BE2C (cell line): Measurements from ENCODE around the gene ARHGAP24.
"Not testable (repeated sequence)": the region's sequence is repeated elsewhere in the genome, so short reads cannot be mapped to it uniquely, and the experiment has no call there.

Experiments
- DNase-seq: peaks from one replicate; pipeline ENCODE4 v3.0.0-alpha.2; 2020
- H3K27me3 ChIP-seq: fragments of 250-450 bp; sonication (Bioruptor Pico); 2 replicates; pipeline ENCODE4 v1.5.1; 2020; ENCODE audit warnings: mild to moderate bottlenecking
- H3K36me3 ChIP-seq: fragments of 250-450 bp; sonication (Bioruptor Pico); 2 replicates; pipeline ENCODE4 v1.5.1; 2020; ENCODE audit warnings: mild to moderate bottlenecking
- H3K4me1 ChIP-seq: fragments of 250-450 bp; sonication (Bioruptor Pico); 2 replicates; pipeline ENCODE4 v1.5.1; 2020
- H3K4me3 ChIP-seq: 2 replicates; pipeline ENCODE4 v1.5.1; 2011; ENCODE audit warnings: low read depth, low read length
- H3K9me3 ChIP-seq: fragments of 250-450 bp; sonication (Bioruptor Pico); 2 replicates; pipeline ENCODE4 v1.5.1; 2020
- TF ChIP-seq, protein P1 (sequence below): IDR thresholded peaks from 2 replicates; pipeline ENCODE4 v1.5.1; 2012; ENCODE audit warnings: mild to moderate bottlenecking, low read depth, low read length

The ARHGAP24 gene

DNA sequence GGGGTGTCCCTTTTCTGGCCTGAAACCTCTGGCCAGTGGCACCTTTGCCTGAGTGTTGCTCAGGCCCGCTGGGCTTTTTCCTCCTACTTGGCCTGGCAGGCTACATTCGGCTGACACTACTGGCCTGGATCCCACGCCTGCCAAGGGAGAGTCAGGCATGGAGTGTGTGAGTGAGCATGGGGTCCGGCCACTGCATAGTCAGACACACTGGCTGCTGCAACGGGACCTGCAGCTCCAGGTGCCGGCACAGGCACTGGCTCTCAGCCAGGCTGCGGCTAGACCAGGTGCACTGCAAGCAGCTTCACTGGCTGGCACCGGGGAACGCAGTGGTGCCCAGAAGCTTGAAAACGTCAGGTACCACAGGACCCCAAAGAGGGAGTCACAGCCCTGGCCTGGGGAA lies 434.9 kb downstream of the ARHGAP24 start:
- TF ChIP-seq, protein P1, sequence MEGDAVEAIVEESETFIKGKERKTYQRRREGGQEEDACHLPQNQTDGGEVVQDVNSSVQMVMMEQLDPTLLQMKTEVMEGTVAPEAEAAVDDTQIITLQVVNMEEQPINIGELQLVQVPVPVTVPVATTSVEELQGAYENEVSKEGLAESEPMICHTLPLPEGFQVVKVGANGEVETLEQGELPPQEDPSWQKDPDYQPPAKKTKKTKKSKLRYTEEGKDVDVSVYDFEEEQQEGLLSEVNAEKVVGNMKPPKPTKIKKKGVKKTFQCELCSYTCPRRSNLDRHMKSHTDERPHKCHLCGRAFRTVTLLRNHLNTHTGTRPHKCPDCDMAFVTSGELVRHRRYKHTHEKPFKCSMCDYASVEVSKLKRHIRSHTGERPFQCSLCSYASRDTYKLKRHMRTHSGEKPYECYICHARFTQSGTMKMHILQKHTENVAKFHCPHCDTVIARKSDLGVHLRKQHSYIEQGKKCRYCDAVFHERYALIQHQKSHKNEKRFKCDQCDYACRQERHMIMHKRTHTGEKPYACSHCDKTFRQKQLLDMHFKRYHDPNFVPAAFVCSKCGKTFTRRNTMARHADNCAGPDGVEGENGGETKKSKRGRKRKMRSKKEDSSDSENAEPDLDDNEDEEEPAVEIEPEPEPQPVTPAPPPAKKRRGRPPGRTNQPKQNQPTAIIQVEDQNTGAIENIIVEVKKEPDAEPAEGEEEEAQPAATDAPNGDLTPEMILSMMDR: no peak
- no peak for DNase-seq
- H3K27me3 ChIP-seq: no peaks in the 10 kb centered on the region

DNA sequence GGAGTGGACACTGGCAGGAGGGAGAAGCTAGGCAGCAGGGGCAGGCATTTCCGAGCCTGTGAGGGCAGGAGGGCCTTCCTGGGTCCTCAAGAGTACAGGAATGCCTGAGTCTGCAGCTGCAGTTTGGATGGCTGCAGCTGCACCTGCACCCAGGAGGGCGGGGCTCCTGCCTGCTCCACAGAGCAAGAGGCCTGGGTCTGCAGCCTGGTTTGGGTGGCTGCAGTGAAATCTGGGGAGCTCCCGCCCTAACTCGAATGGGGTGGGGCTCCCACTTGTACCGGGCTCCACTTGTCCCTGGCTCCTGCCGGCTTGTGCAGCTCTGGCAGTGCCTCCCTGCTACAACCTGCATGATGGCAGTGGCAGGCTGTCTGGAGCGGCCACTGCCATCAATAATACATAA lies 436.0 kb downstream of the ARHGAP24 start:
- H3K4me1 ChIP-seq: no peaks in the 10 kb centered on the region
- no peaks in the 10 kb centered on the region for H3K36me3 ChIP-seq
- H3K27me3 ChIP-seq: no peaks in the 10 kb centered on the region
- H3K4me3 ChIP-seq: no peak overlapping the region
- TF ChIP-seq, protein P1: no peak
- no peaks in the 10 kb centered on the region for H3K9me3 ChIP-seq
- no peak for DNase-seq

More for the DNA sequence above, 434.9 kb downstream of the ARHGAP24 start:
- no peak overlapping the region for H3K4me3 ChIP-seq
- H3K36me3 ChIP-seq: no peaks in the 10 kb centered on the region
- H3K9me3 ChIP-seq: no peaks in the 10 kb centered on the region
- H3K4me1 ChIP-seq: no peaks in the 10 kb centered on the region; the same call in 1 of the 2 replicates

DNA sequence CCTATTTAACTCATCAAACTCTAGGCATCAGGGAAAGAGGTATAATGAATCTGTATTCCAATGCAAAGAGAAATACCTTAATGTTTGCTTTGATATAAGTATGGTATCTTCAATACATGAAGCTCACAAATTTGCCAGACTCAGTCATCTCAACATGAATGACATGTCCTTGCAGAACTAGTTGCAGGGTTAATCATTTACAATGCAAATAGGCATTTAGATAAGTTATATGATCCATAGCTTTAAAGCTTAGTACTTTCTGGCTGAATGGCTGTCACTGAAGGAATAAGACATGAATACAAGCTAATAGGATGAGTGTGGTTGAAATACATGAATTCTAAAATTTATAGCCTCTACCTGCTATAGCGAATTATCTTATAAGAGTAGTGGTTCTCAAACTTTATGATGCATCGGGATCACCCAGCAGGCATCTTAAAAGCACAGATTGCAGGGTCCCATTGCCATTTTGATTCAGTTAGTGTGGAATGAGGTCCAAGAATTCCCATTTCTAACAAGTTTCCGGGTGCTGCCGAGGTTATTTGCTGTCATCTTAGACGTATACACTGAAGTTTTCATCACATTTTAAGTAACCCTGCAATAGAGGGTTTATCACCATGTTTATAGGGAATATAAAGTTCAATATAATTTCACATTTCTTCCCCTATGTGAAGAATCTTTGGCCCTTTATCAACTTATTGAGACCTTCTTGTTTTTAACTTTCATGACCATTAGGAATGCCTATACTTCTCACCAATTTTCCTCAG lies 439.2 kb downstream of the ARHGAP24 start:
- Histone ChIP-seq H3K4me1 (no peaks in the 10 kb centered on the region), H3K36me3 (no peaks in the 10 kb centered on the region), H3K27me3 (no peaks in the 10 kb centered on the region), H3K4me3 (no peak overlapping the region), H3K9me3 (no peaks in the 10 kb centered on the region)
- TF ChIP-seq, protein P1: no peak
- DNase-seq: no peak

- not testable (repeated sequence) for H3K4me1 ChIP-seq, H3K4me3 ChIP-seq, H3K27me3 ChIP-seq, H3K36me3 ChIP-seq, H3K9me3 ChIP-seq, DNase-seq
Measured at GRCh38 chr4:85915570-85915969, 440.6 kb downstream of the ARHGAP24 start.

GRCh38 chr4:85919200-85919887 lies 444.4 kb downstream of the ARHGAP24 start:
- Histone ChIP-seq H3K4me1 (no peaks in the 10 kb centered on the region), H3K9me3 (no peaks in the 10 kb centered on the region), H3K27me3 (no peaks in the 10 kb centered on the region), H3K4me3 (no peak overlapping the region), H3K36me3 (no peaks in the 10 kb centered on the region)
- DNase-seq: no peak
- TF ChIP-seq, protein P1: no peak

DNA sequence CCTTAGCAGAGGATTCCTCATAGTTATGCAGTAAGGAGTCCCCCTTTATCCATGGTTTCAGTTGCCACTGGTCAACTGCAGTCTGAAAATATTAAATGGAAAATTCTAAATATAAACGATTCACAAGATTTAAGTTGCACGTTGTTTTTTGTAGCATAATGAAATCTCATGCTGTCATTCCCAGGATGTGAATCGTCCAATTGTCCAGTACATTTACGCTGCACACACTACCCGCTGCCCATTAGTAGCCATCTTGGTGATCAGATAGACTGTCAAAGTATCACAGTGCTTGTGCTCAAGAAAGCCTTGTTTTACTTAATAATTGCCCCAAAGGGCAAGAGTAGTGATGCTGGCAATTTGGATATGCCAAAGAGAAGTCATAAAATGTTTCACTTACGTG lies 450.1 kb downstream of the ARHGAP24 start:
- TF ChIP-seq, protein P1: no peak
- Histone ChIP-seq H3K36me3 (no peaks in the 10 kb centered on the region), H3K27me3 (no peaks in the 10 kb centered on the region), H3K4me1 (no peaks in the 10 kb centered on the region), H3K9me3 (no peaks in the 10 kb centered on the region), H3K4me3 (no peak overlapping the region)
- no peak for DNase-seq
